Esophagus squamous epithelium (tissue), 5 donors: Measurements from ENCODE around the gene ANKRD63. TPM values are rescaled to one million over a fixed set of nuclear protein-coding genes. Genes with fewer than 3 reads are reported as not detected.

Experiments
- DNase-seq: peaks from one replicate; lab custom pipeline; 2025; lab: John Stamatoyannopoulos, UW
- H3K27ac ChIP-seq, 4 donors: fragments of 200-600 bp; sonication (generic); one replicate each; pipeline ENCODE4 v1.5.1; 2016 to 2019; ENCODE audit warnings: mild to moderate bottlenecking in 1 of 4
- H3K27me3 ChIP-seq, 4 donors: fragments of 200-600 bp; sonication (generic); 1 replicate in 3 of 4; 2 replicates in 1 of 4; pipeline versions ENCODE4 v1.5.1 to v1.6.0; 2017 to 2021; ENCODE audit warnings: antibody characterized with exemption in 1 of 4
- H3K36me3 ChIP-seq, 3 donors: fragments of 200-600 bp; sonication (generic); one replicate each; pipeline ENCODE4 v1.5.1; 2016 to 2019
- H3K4me1 ChIP-seq, 3 donors: fragments of 200-600 bp; sonication (generic); one replicate each; pipeline ENCODE4 v1.5.1; 2017 to 2019
- H3K4me3 ChIP-seq, 4 donors: fragments of 200-600 bp; sonication (generic); 1 replicate in 3 of 4; 2 replicates in 1 of 4; pipeline ENCODE4 v1.5.1; 2016 to 2019; ENCODE audit warnings: mild to moderate bottlenecking in 2 of 4, moderate library complexity in 1 of 4
- H3K9me3 ChIP-seq, 3 donors: fragments of 200-600 bp; sonication (generic); one replicate each; pipeline ENCODE4 v1.5.1; 2016 to 2019
- POLR2A ChIP-seq, 4 donors: fragments of 450-650 bp; IDR thresholded peaks; one replicate each; pipeline ENCODE4 v1.6.1; 2017; ENCODE audit warnings: antibody characterized with exemption in 4 of 4, mild to moderate bottlenecking in 4 of 4, moderate library complexity in 3 of 4
- WGBS, 2 donors: methylation state at CpG; one replicate each; pipeline ENCODE4 v1.1.5; 2018; 5-methylcytosine and 5-hydroxymethylcytosine counted together
- intact Hi-C: fragments of 100-400 bp; cut with DNase I; formaldehyde crosslinking; loops from one replicate; pipeline ENCODE4 v1.15.0; 2022
- total RNA-seq, 4 donors: library from RNA; depleted of rRNA; stranded (reverse); fragments of >200 nt; gene quantifications; one replicate each; pipeline ENCODE4 v1.1.0, GENCODE V29; 2016
- TF ChIP-seq, protein P1 (sequence below), 6 experiments: fragments of 450-650 bp in 4 of 6; fragments of 200-600 bp in 2 of 6; sonication (generic) in 2 of 6; IDR thresholded peaks; one replicate each; pipeline ENCODE4 v1.5.1; 2016 to 2019; ENCODE audit warnings: antibody characterized with exemption in 6 of 6, mild to moderate bottlenecking in 4 of 6, moderate library complexity in 4 of 6
- donor health status: DM: yes; HTN: yes; CAD: no.

ANKRD63 gene
- total RNA-seq, 4 donors from 2014 or later, result not detected

DNA sequence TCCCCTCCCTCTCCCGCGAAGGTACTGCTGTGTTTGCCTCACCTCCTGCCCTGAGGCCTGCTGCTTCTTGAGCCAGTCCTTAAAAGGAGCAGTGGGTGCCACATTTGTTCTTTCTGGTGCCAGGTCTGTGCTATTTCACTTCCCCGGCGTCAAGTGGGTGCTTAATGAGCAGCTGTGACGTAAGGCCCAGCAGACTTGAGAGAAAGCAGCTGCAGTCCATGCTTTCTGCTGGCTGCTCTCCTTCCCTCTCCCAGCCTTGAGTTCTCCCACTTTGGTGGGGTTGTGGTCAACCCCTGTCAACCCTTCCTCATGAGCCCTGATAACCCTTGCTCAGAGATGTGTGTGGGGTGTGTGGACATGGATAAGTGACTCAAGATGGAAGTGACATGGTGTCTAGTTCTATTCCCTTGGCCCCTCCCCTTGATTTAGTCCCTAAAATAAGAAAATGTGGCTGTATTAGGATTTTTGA is 47.5 kb upstream of the ANKRD63 start:
- Histone ChIP-seq H3K9me3 (no peaks in the 10 kb centered on the region), H3K36me3 (peaks cover 0 to 8% (median 0%) of the 10 kb centered on the region in 3 donors), H3K27me3 (no peaks in the 10 kb centered on the region), H3K4me3 (no peak overlapping the region), H3K4me1 (peaks cover 19 to 85% (median 29%) of the 10 kb centered on the region in 3 donors), H3K27ac (peak overlapping the region in 3 of 4 donors; percentile 51 to 69 (median 59))
- DNase-seq, result no peak
- intact Hi-C loops, result no loop called here
- 40% methylated on average over 5 of the region's 5 CpGs; no CpG with 5 or more reads in 1 of the 2 donors for WGBS, 2 donors
- TF ChIP-seq, protein P1, sequence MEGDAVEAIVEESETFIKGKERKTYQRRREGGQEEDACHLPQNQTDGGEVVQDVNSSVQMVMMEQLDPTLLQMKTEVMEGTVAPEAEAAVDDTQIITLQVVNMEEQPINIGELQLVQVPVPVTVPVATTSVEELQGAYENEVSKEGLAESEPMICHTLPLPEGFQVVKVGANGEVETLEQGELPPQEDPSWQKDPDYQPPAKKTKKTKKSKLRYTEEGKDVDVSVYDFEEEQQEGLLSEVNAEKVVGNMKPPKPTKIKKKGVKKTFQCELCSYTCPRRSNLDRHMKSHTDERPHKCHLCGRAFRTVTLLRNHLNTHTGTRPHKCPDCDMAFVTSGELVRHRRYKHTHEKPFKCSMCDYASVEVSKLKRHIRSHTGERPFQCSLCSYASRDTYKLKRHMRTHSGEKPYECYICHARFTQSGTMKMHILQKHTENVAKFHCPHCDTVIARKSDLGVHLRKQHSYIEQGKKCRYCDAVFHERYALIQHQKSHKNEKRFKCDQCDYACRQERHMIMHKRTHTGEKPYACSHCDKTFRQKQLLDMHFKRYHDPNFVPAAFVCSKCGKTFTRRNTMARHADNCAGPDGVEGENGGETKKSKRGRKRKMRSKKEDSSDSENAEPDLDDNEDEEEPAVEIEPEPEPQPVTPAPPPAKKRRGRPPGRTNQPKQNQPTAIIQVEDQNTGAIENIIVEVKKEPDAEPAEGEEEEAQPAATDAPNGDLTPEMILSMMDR (IDR thresholded peaks at IDR 0.05), result no peak
- TF ChIP-seq POLR2A (IDR thresholded peaks at IDR 0.05), result no peak

- Histone ChIP-seq H3K9me3 (no peaks in the 10 kb centered on the region), H3K36me3 (peaks cover 0 to 8% (median 0%) of the 10 kb centered on the region in 3 donors), H3K27me3 (peaks cover 0 to 4% (median 0%) of the 10 kb centered on the region in 4 donors), H3K27ac (peak overlapping the region in 3 of 4 donors; percentile 51 to 69 (median 59)), H3K4me1 (peaks cover 18 to 85% (median 29%) of the 10 kb centered on the region in 3 donors), H3K4me3 (no peak overlapping the region)
- intact Hi-C loops, result no loop called here
- DNase-seq, result no peak
- 77% methylated on average over 7 of the region's 7 CpGs for WGBS, 2 donors
- TF ChIP-seq POLR2A (IDR thresholded peaks at IDR 0.05), result no peak
- TF ChIP-seq, protein P1 (IDR thresholded peaks at IDR 0.05), result no peak
These were observed 46.9 kb upstream of the ANKRD63 start for GRCh38 chr15:40329804-40330203.

- peaks cover 0 to 10% (median 0%) of the 10 kb centered on the region in 4 donors for H3K27me3 ChIP-seq
- DNase-seq, result no peak
- 71 to 76% methylated on average over 5 of the region's 5 CpGs for WGBS, 2 donors
- no peak for TF ChIP-seq POLR2A (IDR thresholded peaks at IDR 0.05)
- no peak overlapping the region for H3K4me3 ChIP-seq
- H3K27ac ChIP-seq, result no peak overlapping the region
- H3K9me3 ChIP-seq, result no peaks in the 10 kb centered on the region
- intact Hi-C loops, result no loop called here
- H3K4me1 ChIP-seq, result peaks cover 15 to 84% (median 21%) of the 10 kb centered on the region in 3 donors
- peaks cover 0 to 8% (median 0%) of the 10 kb centered on the region in 3 donors for H3K36me3 ChIP-seq
These were observed 45.9 kb upstream of the ANKRD63 start for GRCh38 chr15:40328751-40329150.

GRCh38 chr15:40328176-40328575 is 45.3 kb upstream of the ANKRD63 start:
- no peak for DNase-seq
- intact Hi-C loops, result no loop called here
- Histone ChIP-seq H3K4me1 (peaks cover 13 to 79% (median 18%) of the 10 kb centered on the region in 3 donors), H3K4me3 (no peak overlapping the region), H3K36me3 (peaks cover 0 to 8% (median 0%) of the 10 kb centered on the region in 3 donors), H3K27me3 (peaks cover 0 to 10% (median 0%) of the 10 kb centered on the region in 4 donors), H3K9me3 (no peaks in the 10 kb centered on the region), H3K27ac (no peak overlapping the region)
- no peak for TF ChIP-seq POLR2A (IDR thresholded peaks at IDR 0.05)
- TF ChIP-seq, protein P1 (IDR thresholded peaks at IDR 0.05), result no peak
- 39 to 56% methylated on average over 3 of the region's 3 CpGs for WGBS, 2 donors

- TF ChIP-seq, protein P1 (IDR thresholded peaks at IDR 0.05), result no peak
- TF ChIP-seq POLR2A (IDR thresholded peaks at IDR 0.05), result no peak
- 76 to 77% methylated on average over 2 to 4 of the region's 6 CpGs for WGBS, 2 donors
- Histone ChIP-seq H3K9me3 (no peaks in the 10 kb centered on the region), H3K36me3 (peaks cover 0 to 8% (median 0%) of the 10 kb centered on the region in 3 donors), H3K27me3 (peaks cover 0 to 10% (median 0%) of the 10 kb centered on the region in 4 donors), H3K4me1 (peaks cover 19 to 79% (median 25%) of the 10 kb centered on the region in 3 donors), H3K27ac (no peak overlapping the region), H3K4me3 (no peak overlapping the region)
- DNase-seq, result no peak
- intact Hi-C loops, result no loop called here
These were observed 44.6 kb upstream of the ANKRD63 start for GRCh38 chr15:40327457-40327856.
